Glutamatergic neuron (in vitro differentiated cells): Measurements from ENCODE around the gene PHTF2. TPM values are rescaled to one million over a fixed set of nuclear protein-coding genes. Genes with fewer than 3 reads are reported as not detected.

Experiments used
- DNase-seq: peaks from one replicate; pipeline ENCODE4 v3.0.0; 2022
- H3K27ac Mint-ChIP-seq: one replicate; pipeline ENCODE4 v1.8.0; 2020; ENCODE audit warnings: mild to moderate bottlenecking, mixed read lengths, inconsistent platforms; ENCODE audit not compliant: unreplicated experiment
- H3K27me3 Mint-ChIP-seq: one replicate; pipeline ENCODE4 v1.8.0; 2020; ENCODE audit warnings: mild to moderate bottlenecking, moderate library complexity, mixed read lengths, inconsistent platforms; ENCODE audit not compliant: unreplicated experiment
- H3K36me3 Mint-ChIP-seq: one replicate; pipeline ENCODE4 v1.8.0; 2020; ENCODE audit warnings: mild to moderate bottlenecking, mixed read lengths, inconsistent platforms; ENCODE audit not compliant: unreplicated experiment
- H3K4me1 Mint-ChIP-seq: one replicate; pipeline ENCODE4 v1.8.0; 2020; ENCODE audit warnings: mild to moderate bottlenecking, low read depth, mixed read lengths, inconsistent platforms; ENCODE audit not compliant: unreplicated experiment
- H3K4me3 Mint-ChIP-seq: one replicate; pipeline ENCODE4 v1.8.0; 2020; ENCODE audit warnings: mild to moderate bottlenecking, mixed read lengths, inconsistent platforms; ENCODE audit not compliant: unreplicated experiment
- H3K9me3 Mint-ChIP-seq: one replicate; pipeline ENCODE4 v1.8.0; 2020; ENCODE audit warnings: mild to moderate bottlenecking, moderate library complexity, mixed read lengths, inconsistent platforms; ENCODE audit not compliant: unreplicated experiment
- CTCF ChIP-seq: fragments of 200-600 bp; sonication (generic); IDR thresholded peaks from one replicate; pipeline ENCODE4 v1.5.0; 2021; ENCODE audit not compliant: partially characterized antibody, unreplicated experiment
- total RNA-seq: library from RNA; stranded (reverse); fragmentation: NEBNext Ultra II Directional; extraction: Animal tissue kit (Norgen Biotek cat#: 25700); gene quantifications from one replicate; pipeline ENCODE4 v1.2.1, GENCODE V29; 2021; ENCODE audit not compliant: unreplicated experiment

PHTF2 gene
- total RNA-seq, 1 donor from 2014 or later: 15.1 TPM

- peaks cover 1% of the 10 kb centered on the region for H3K4me1 Mint-ChIP-seq
- H3K4me3 Mint-ChIP-seq: no peak overlapping the region
- no peak for TF ChIP-seq CTCF
- peaks cover 3% of the 10 kb centered on the region for H3K9me3 Mint-ChIP-seq
- DNase-seq: no peak
- H3K36me3 Mint-ChIP-seq: no peaks in the 10 kb centered on the region
- H3K27ac Mint-ChIP-seq: no peak overlapping the region
- H3K27me3 Mint-ChIP-seq: peaks cover 4% of the 10 kb centered on the region
These were observed 7.2 kb upstream of the PHTF2 start for GRCh38 chr7:77791336-77791735.

- DNase-seq: no peak
- peaks cover 3% of the 10 kb centered on the region for H3K9me3 Mint-ChIP-seq
- no peak for TF ChIP-seq CTCF
- H3K27ac Mint-ChIP-seq: no peak overlapping the region
- H3K36me3 Mint-ChIP-seq: no peaks in the 10 kb centered on the region
- H3K4me3 Mint-ChIP-seq: no peak overlapping the region
- peaks cover 4% of the 10 kb centered on the region for H3K4me1 Mint-ChIP-seq
- H3K27me3 Mint-ChIP-seq: peaks cover 4% of the 10 kb centered on the region
These were observed 6.6 kb upstream of the PHTF2 start for GRCh38 chr7:77791956-77792355.

- peaks cover 7% of the 10 kb centered on the region for H3K9me3 Mint-ChIP-seq
- TF ChIP-seq CTCF: no peak
- H3K4me1 Mint-ChIP-seq: peaks cover 4% of the 10 kb centered on the region
- H3K4me3 Mint-ChIP-seq: no peak overlapping the region
- no peak for DNase-seq
- H3K27ac Mint-ChIP-seq: no peak overlapping the region
- no peaks in the 10 kb centered on the region for H3K36me3 Mint-ChIP-seq
- peaks cover 7% of the 10 kb centered on the region for H3K27me3 Mint-ChIP-seq
These were observed 4.6 kb upstream of the PHTF2 start for GRCh38 chr7:77794000-77794399.

GRCh38 chr7:77796109-77796508 lies 2.5 kb upstream of the PHTF2 start:
- Mint-ChIP-seq H3K27me3 (peaks cover 10% of the 10 kb centered on the region), H3K36me3 (no peaks in the 10 kb centered on the region), H3K27ac (no peak overlapping the region), H3K4me1 (peaks cover 10% of the 10 kb centered on the region), H3K9me3 (peaks cover 11% of the 10 kb centered on the region), H3K4me3 (peak overlapping the region; percentile 60)
- no peak for DNase-seq
- TF ChIP-seq CTCF: no peak

- DNase-seq: no peak
- no peak for TF ChIP-seq CTCF
- peaks cover 10% of the 10 kb centered on the region for H3K27me3 Mint-ChIP-seq
- peaks cover 11% of the 10 kb centered on the region for H3K9me3 Mint-ChIP-seq
- H3K36me3 Mint-ChIP-seq: no peaks in the 10 kb centered on the region
- peaks cover 10% of the 10 kb centered on the region for H3K4me1 Mint-ChIP-seq
- H3K27ac Mint-ChIP-seq: no peak overlapping the region
- peak overlapping the region; percentile 96 for H3K4me3 Mint-ChIP-seq
These were observed 1.6 kb upstream of the PHTF2 start for GRCh38 chr7:77796960-77797359.
